ENCODE measurements around the gene PARD3B. TPM values are rescaled to one million over a fixed set of nuclear protein-coding genes. Genes with fewer than 3 reads are reported as not detected.

The PARD3B gene
- polyA plus RNA-seq, 3 donors, result not detected

DNA sequence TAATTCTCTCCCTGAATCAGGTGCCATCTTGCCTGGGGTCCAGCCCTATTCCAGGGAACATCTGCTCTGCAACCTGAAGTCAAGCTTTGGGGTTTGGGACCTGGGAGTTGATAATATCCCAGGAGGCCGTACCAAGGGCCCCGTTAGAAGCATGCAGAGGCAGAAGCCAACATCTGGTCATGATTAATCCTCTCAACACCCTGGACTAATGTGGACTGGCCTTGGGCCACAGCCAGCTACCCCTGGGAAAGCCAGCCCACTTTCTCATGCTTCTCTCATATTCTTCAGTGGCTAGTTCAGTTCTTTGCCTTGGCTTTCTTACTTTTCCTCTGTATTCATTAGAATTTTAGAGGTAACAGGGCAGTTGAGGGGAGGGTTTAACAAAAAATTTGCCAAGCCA is 621.5 kb downstream of the PARD3B start:
- Histone ChIP-seq H3K9ac (ENCODE audit: insufficient read depth, low read length, poor library complexity, severe bottlenecking) (no peak overlapping the region), H4K20me1 (ENCODE audit: insufficient read depth, low read length) (no peaks in the 10 kb centered on the region), H3K27me3 (ENCODE audit: control insufficient read depth in 2 of 2, insufficient read depth in 2 of 2, low read length in 2 of 2) (no peaks in the 10 kb centered on the region), H3K36me3 (replicated peaks in 1 of 2; ENCODE audit: control insufficient read depth in 1 of 2, insufficient read depth in 2 of 2, low read length in 2 of 2) (no peaks in the 10 kb centered on the region), H2AFZ (ENCODE audit: insufficient read depth, low read depth, low read length, poor library complexity, severe bottlenecking) (no peak overlapping the region), H3K79me2 (ENCODE audit: insufficient read depth, low read length) (no peaks in the 10 kb centered on the region), H3K4me2 (replicated peaks; ENCODE audit: extremely low read depth, low read length, poor library complexity, severe bottlenecking) (no peak overlapping the region), H3K9me3 (replicated peaks in 1 of 2; ENCODE audit: control insufficient read depth in 1 of 2, insufficient read depth in 1 of 2, low read length in 2 of 2) (peaks cover 0 to 3% of the 10 kb centered on the region in 2 donors), H3K4me3 (replicated peaks in 1 of 3; ENCODE audit: low read depth in 2 of 3, low read length in 3 of 3) (no peak overlapping the region), H3K4me1 (ENCODE audit: control insufficient read depth in 1 of 2, insufficient read depth in 2 of 2, low read length in 2 of 2) (no peaks in the 10 kb centered on the region), H3K27ac (ENCODE audit: low read depth in 1 of 2, low read length in 2 of 2) (no peak overlapping the region)
- WGBS (ENCODE audit: insufficient coverage), result no CpG with 5 or more reads among the region's 2 CpGs
- Mint-ChIP-seq H3K9me3 (peaks cover 0 to 7% (median 4%) of the 10 kb centered on the region in 7 donors), H3K4me3 (no peak overlapping the region), H3K36me3 (no peaks in the 10 kb centered on the region), H3K27me3 (ENCODE audit: low read depth in 3 of 3) (no peaks in the 10 kb centered on the region), H3K27ac (no peak overlapping the region), H3K4me1 (no peaks in the 10 kb centered on the region)
- no peak for DNase-seq
- intact Hi-C loops (cut with micrococcal nuclease), result no loop called here
- TF ChIP-seq CTCF (IDR thresholded peaks at IDR 0.05), result no peak

- H3K9ac ChIP-seq (ENCODE audit: insufficient read depth, low read length, poor library complexity, severe bottlenecking), result no peak overlapping the region
- Mint-ChIP-seq H3K27ac (no peak overlapping the region), H3K4me3 (no peak overlapping the region), H3K9me3 (peaks cover 0 to 7% (median 4%) of the 10 kb centered on the region in 7 donors), H3K36me3 (no peaks in the 10 kb centered on the region), H3K27me3 (ENCODE audit: low read depth in 3 of 3) (no peaks in the 10 kb centered on the region), H3K4me1 (no peaks in the 10 kb centered on the region)
- H3K4me1 ChIP-seq (ENCODE audit: control insufficient read depth in 1 of 2, insufficient read depth in 2 of 2, low read length in 2 of 2), result no peaks in the 10 kb centered on the region
- intact Hi-C loops (cut with micrococcal nuclease), result no loop called here
- no peak for TF ChIP-seq CTCF (IDR thresholded peaks at IDR 0.05)
- H3K4me2 ChIP-seq (replicated peaks; ENCODE audit: extremely low read depth, low read length, poor library complexity, severe bottlenecking), result no peak overlapping the region
- no peaks in the 10 kb centered on the region for H4K20me1 ChIP-seq (ENCODE audit: insufficient read depth, low read length)
- H3K9me3 ChIP-seq (replicated peaks in 1 of 2; ENCODE audit: control insufficient read depth in 1 of 2, insufficient read depth in 1 of 2, low read length in 2 of 2), result peaks cover 0 to 3% of the 10 kb centered on the region in 2 donors
- H2AFZ ChIP-seq (ENCODE audit: insufficient read depth, low read depth, low read length, poor library complexity, severe bottlenecking), result no peak overlapping the region
- no peak overlapping the region for H3K27ac ChIP-seq (ENCODE audit: low read depth in 1 of 2, low read length in 2 of 2)
- no peaks in the 10 kb centered on the region for H3K27me3 ChIP-seq (ENCODE audit: control insufficient read depth in 2 of 2, insufficient read depth in 2 of 2, low read length in 2 of 2)
- no peaks in the 10 kb centered on the region for H3K79me2 ChIP-seq (ENCODE audit: insufficient read depth, low read length)
- no peaks in the 10 kb centered on the region for H3K36me3 ChIP-seq (replicated peaks in 1 of 2; ENCODE audit: control insufficient read depth in 1 of 2, insufficient read depth in 2 of 2, low read length in 2 of 2)
- WGBS (ENCODE audit: insufficient coverage), result no CpG with 5 or more reads among the region's 2 CpGs
- no peak for DNase-seq
- H3K4me3 ChIP-seq (replicated peaks in 1 of 3; ENCODE audit: low read depth in 2 of 3, low read length in 3 of 3), result no peak overlapping the region
Observed at GRCh38 chr2:205169012-205169411, 623.7 kb downstream of the PARD3B start.

All from CD14-positive monocyte (primary cell).